Esophagus squamous epithelium (tissue), 4 donors: ENCODE data around the gene NRP2.

Experiments used
- CTCF ChIP-seq, 6 experiments: fragments of 450-650 bp in 4 of 6; fragments of 200-600 bp in 2 of 6; sonication (generic) in 2 of 6; IDR thresholded peaks; one replicate each; pipeline ENCODE4 v1.5.1; 2016 to 2019; ENCODE audit warnings: antibody characterized with exemption in 6 of 6, mild to moderate bottlenecking in 4 of 6, moderate library complexity in 4 of 6
- POLR2A ChIP-seq, 4 donors: fragments of 450-650 bp; IDR thresholded peaks; one replicate each; pipeline ENCODE4 v1.6.1; 2017; ENCODE audit warnings: antibody characterized with exemption in 4 of 4, mild to moderate bottlenecking in 4 of 4, moderate library complexity in 3 of 4

- TF ChIP-seq CTCF (IDR thresholded peaks at IDR 0.05) (no peak), POLR2A (IDR thresholded peaks at IDR 0.05) (no peak)
Measured at GRCh38 chr2:205730191-205730590, 47.9 kb downstream of the NRP2 start.
